GM19328 (cell line): ENCODE measurements around the gene GMPR.

Source experiments
- ATAC-seq: cut with Tn5 transposase; IDR thresholded peaks from one replicate; pipeline ENCODE4 v1.9.1; 2021; ENCODE audit warnings: mild to moderate bottlenecking, moderate library complexity; ENCODE audit not compliant: unreplicated experiment

Gene GMPR

GRCh38 chr6:16296061-16296670 lies 57.8 kb downstream of the GMPR start:
- ATAC-seq: no peak

GRCh38 chr6:16299861-16300260 lies 61.5 kb downstream of the GMPR start:
- no peak for ATAC-seq

GRCh38 chr6:16301511-16301910 lies 63.1 kb downstream of the GMPR start:
- no peak for ATAC-seq

- ATAC-seq: no peak
These were observed 64.5 kb downstream of the GMPR start for GRCh38 chr6:16302721-16303552.

- peak; percentile 85 for ATAC-seq
These were observed 66.9 kb downstream of the GMPR start for GRCh38 chr6:16305246-16305725.

- ATAC-seq: peak; percentile 30
These were observed 67.4 kb downstream of the GMPR start for GRCh38 chr6:16305788-16306187.

- no peak for ATAC-seq
These were observed 67.9 kb downstream of the GMPR start for GRCh38 chr6:16306334-16306733.

GRCh38 chr6:16311763-16312162 lies 73.4 kb downstream of the GMPR start:
- ATAC-seq: no peak

- no peak for ATAC-seq
These were observed 75.3 kb downstream of the GMPR start for GRCh38 chr6:16313732-16314131.

GRCh38 chr6:16314296-16314695 lies 75.9 kb downstream of the GMPR start:
- ATAC-seq: no peak

- ATAC-seq: no peak
These were observed 78.4 kb downstream of the GMPR start for GRCh38 chr6:16316741-16317251.

GRCh38 chr6:16318538-16318937 lies 80.2 kb downstream of the GMPR start:
- no peak for ATAC-seq

GRCh38 chr6:16318953-16319720 lies 80.8 kb downstream of the GMPR start:
- no peak for ATAC-seq

GRCh38 chr6:16319813-16320532 lies 81.6 kb downstream of the GMPR start:
- peak; percentile 50 for ATAC-seq

- no peak for ATAC-seq
These were observed 82.3 kb downstream of the GMPR start for GRCh38 chr6:16320533-16321340.

GRCh38 chr6:16321341-16321710 lies 82.9 kb downstream of the GMPR start:
- ATAC-seq: no peak

GRCh38 chr6:16321826-16322225 lies 83.4 kb downstream of the GMPR start:
- ATAC-seq: no peak

GRCh38 chr6:16322666-16323312 lies 84.4 kb downstream of the GMPR start:
- ATAC-seq: peak; percentile 57

- ATAC-seq: no peak
These were observed 85.8 kb downstream of the GMPR start for GRCh38 chr6:16324184-16324583.
